HUES48 (cell line): ENCODE results near the gene ADAMTSL5.

ENCODE experiments used
- H3K27ac ChIP-seq: one replicate; pipeline ENCODE4 v1.7.0; 2013; ENCODE audit warnings: low read depth, low read length, inconsistent platforms
- H3K27me3 ChIP-seq: 2 replicates; pipeline ENCODE4 v1.6.1; 2013; ENCODE audit warnings: mild to moderate bottlenecking, low read length; ENCODE audit not compliant: control insufficient read depth, insufficient read depth
- H3K36me3 ChIP-seq: 2 replicates; pipeline ENCODE4 v1.6.1; 2013; ENCODE audit warnings: low read length; ENCODE audit not compliant: control insufficient read depth, insufficient read depth
- H3K4me1 ChIP-seq: 2 replicates; pipeline ENCODE4 v1.6.1; 2013; ENCODE audit warnings: mild to moderate bottlenecking, low read length; ENCODE audit not compliant: control insufficient read depth, insufficient read depth
- H3K4me3 ChIP-seq: 2 replicates; pipeline ENCODE4 v1.5.1; 2013; ENCODE audit warnings: mild to moderate bottlenecking, low read depth, low read length
- H3K9ac ChIP-seq: 2 replicates; pipeline ENCODE4 v1.6.1; 2013; ENCODE audit warnings: mild to moderate bottlenecking, low read depth, low read length, moderate library complexity
- H3K9me3 ChIP-seq: 2 replicates; pipeline ENCODE4 v1.6.1; 2013; ENCODE audit warnings: low read length; ENCODE audit not compliant: control insufficient read depth, insufficient read depth

ADAMTSL5 gene

GRCh38 chr19:1457031-1457739, 55.6 kb downstream of the ADAMTSL5 start:
- Histone ChIP-seq H3K9me3 (no peaks in the 10 kb centered on the region), H3K4me3 (no peak overlapping the region), H3K4me1 (peaks cover 4% of the 10 kb centered on the region; the same call in 1 of the 2 replicates), H3K9ac (no peak overlapping the region), H3K27ac (no peak overlapping the region), H3K36me3 (no peaks in the 10 kb centered on the region), H3K27me3 (peaks cover 27% of the 10 kb centered on the region)

GRCh38 chr19:1456121-1456900, 56.5 kb downstream of the ADAMTSL5 start:
- peaks cover 31% of the 10 kb centered on the region for H3K27me3 ChIP-seq
- peaks cover 5% of the 10 kb centered on the region; the same call in 1 of the 2 replicates for H3K4me1 ChIP-seq
- no peak overlapping the region for H3K9ac ChIP-seq
- H3K9me3 ChIP-seq: no peaks in the 10 kb centered on the region
- H3K4me3 ChIP-seq: no peak overlapping the region
- no peak overlapping the region for H3K27ac ChIP-seq
- H3K36me3 ChIP-seq: no peaks in the 10 kb centered on the region

GRCh38 chr19:1455336-1456120, 57.3 kb downstream of the ADAMTSL5 start:
- H3K27ac ChIP-seq: no peak overlapping the region
- peaks cover 5% of the 10 kb centered on the region; the same call in 1 of the 2 replicates for H3K4me1 ChIP-seq
- peak overlapping the region; percentile 35; the same call in 1 of the 2 replicates for H3K4me3 ChIP-seq
- H3K9ac ChIP-seq: no peak overlapping the region
- H3K36me3 ChIP-seq: no peaks in the 10 kb centered on the region
- no peaks in the 10 kb centered on the region for H3K9me3 ChIP-seq
- H3K27me3 ChIP-seq: peaks cover 39% of the 10 kb centered on the region
